Stimulated activated effector memory CD8-positive, alpha-beta T cell treated with anti-CD3 and anti-CD28 coated beads, Interleukin-12 subunit alpha, Interleukin-12 subunit beta, amount 100 ng/mL, for 72 hours (primary cell): ENCODE data around the gene TMEM50A.
"Not testable (repeated sequence)": the region's sequence is repeated elsewhere in the genome, so short reads cannot be mapped to it uniquely, and the experiment has no call there.

Experiments
- ATAC-seq: fragments of 150-1000 bp; cut with Tn5 transposase; 2 replicates; pipeline ENCODE4 v1.10.0; 2021
- DNase-seq, 2 donors: peaks; one replicate each; pipeline ENCODE4 v3.0.0; 2021 to 2022; ENCODE audit warnings: low spot score in 2 of 2
- H3K27ac Mint-ChIP-seq: one replicate; pipeline ENCODE4 v1.8.0; 2022; ENCODE audit warnings: mild to moderate bottlenecking, mixed read lengths
- H3K36me3 Mint-ChIP-seq: one replicate; pipeline ENCODE4 v1.8.0; 2022; ENCODE audit warnings: mild to moderate bottlenecking, mixed read lengths
- H3K4me1 Mint-ChIP-seq: one replicate; pipeline ENCODE4 v1.8.0; 2022; ENCODE audit warnings: mixed read lengths
- H3K4me3 Mint-ChIP-seq: one replicate; pipeline ENCODE4 v1.8.0; 2022; ENCODE audit warnings: mild to moderate bottlenecking, mixed read lengths
- H3K9me3 Mint-ChIP-seq: one replicate; pipeline ENCODE4 v1.8.0; 2022; ENCODE audit warnings: mixed read lengths

The TMEM50A gene

GRCh38 chr1:25356441-25356840 is 18.3 kb downstream of the TMEM50A start:
- no peaks in the 10 kb centered on the region for H3K9me3 Mint-ChIP-seq
- H3K36me3 Mint-ChIP-seq: peaks cover 100% of the 10 kb centered on the region
- ATAC-seq (no peak), DNase-seq (no peak)
- peaks cover 29% of the 10 kb centered on the region for H3K4me1 Mint-ChIP-seq
- H3K4me3 Mint-ChIP-seq: no peak overlapping the region
- H3K27ac Mint-ChIP-seq: peak overlapping the region; percentile 72

DNA sequence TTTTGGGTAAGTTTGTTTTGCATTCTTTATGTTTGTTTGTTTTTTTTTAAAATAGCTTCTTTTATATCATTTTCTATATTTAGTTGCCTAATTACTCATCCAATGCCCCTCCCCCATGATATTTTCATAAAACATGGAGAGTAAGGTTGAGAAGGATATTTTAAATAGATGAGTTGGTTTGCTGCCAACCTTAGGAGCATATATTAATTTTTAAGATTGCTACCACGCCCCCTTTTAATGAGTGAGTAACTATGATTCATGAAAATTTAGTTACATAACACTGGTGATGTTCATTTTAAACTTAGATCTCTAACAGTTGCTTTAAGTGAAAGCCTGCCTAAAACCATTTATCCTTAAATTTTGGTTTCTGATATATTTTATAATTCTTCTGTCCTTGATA is 18.7 kb downstream of the TMEM50A start:
- ATAC-seq (no peak), DNase-seq (no peak)
- Mint-ChIP-seq H3K27ac (peak overlapping the region; percentile 80), H3K4me1 (peaks cover 33% of the 10 kb centered on the region), H3K36me3 (peaks cover 100% of the 10 kb centered on the region), H3K9me3 (no peaks in the 10 kb centered on the region), H3K4me3 (no peak overlapping the region)

- DNase-seq: no peak
- Mint-ChIP-seq H3K27ac (peak overlapping the region; percentile 78), H3K9me3 (no peaks in the 10 kb centered on the region), H3K36me3 (peaks cover 65% of the 10 kb centered on the region), H3K4me3 (no peak overlapping the region), H3K4me1 (peaks cover 33% of the 10 kb centered on the region)
- no peak for ATAC-seq
Measured at GRCh38 chr1:25360596-25361581, 22.8 kb downstream of the TMEM50A start.

DNA sequence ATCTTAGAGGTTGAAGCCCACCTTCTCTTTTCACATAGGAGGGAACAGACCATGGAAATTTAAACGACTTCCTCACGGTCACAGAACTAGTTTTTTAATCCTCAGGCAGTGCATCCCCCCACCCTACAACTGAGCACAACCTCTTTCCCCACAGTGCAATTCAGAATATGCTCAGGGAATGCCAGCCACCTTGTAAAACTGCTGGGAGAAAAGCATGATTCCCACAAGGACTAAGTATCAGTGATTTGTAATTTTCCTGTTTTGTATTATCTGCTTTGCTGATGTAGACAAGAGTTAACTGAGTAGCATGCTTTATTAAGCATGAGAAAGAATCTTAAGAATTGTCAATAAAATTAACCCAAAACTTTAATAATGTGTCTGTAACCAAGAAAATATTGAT is 23.8 kb downstream of the TMEM50A start:
- Mint-ChIP-seq H3K36me3 (peaks cover 54% of the 10 kb centered on the region), H3K4me1 (peaks cover 26% of the 10 kb centered on the region), H3K9me3 (no peaks in the 10 kb centered on the region), H3K27ac (peak overlapping the region; percentile 78), H3K4me3 (no peak overlapping the region)
- DNase-seq (no peak), ATAC-seq (no peak)

DNA sequence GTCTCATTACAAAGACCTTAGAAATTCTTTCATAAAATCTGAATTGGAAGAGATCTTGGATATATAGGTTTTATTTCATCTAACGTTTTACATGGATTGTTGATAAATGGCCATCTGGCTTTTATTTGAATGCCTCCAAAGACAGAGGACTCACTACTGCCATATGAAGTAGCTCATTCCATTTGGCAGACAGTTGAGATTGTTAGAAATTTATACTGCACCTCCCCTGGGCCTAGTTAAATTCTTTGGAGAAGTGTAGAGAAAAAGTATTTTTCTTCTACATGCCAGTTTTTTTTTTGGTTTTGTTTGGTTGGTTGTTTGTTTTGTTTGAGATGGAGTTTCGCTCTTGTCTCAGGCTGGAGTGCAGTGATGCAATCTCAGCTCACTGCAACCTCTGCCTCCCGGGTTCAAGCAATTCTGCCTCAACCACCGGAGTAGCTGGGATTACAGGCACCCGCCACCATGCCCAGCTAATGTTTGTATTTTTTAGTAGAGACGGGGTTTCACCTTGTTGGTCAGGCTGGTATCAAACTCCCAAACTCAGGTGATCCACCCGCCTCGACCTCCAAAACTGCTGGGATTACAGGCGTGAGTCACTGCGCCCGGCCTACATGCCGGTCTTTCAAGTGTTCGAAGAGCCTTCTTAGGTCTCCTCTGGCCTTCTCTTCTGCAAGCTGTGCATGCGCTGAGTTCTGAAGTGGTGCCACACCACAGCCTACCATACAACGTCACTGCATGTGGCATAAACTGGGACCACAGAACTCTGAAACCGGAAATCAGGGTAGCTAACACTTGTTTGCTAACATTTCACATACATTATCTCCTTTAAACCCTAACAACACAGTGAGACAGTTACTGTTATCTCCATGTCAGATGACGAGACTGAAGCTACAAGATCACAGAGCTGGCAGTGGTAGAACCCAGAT is 24.8 kb downstream of the TMEM50A start:
- Mint-ChIP-seq H3K36me3 (peaks cover 44% of the 10 kb centered on the region), H3K4me1 (peaks cover 20% of the 10 kb centered on the region)
- H3K9me3 Mint-ChIP-seq, DNase-seq, H3K4me3 Mint-ChIP-seq, H3K27ac Mint-ChIP-seq: not testable (repeated sequence)
- peak; percentile 99 for ATAC-seq

DNA sequence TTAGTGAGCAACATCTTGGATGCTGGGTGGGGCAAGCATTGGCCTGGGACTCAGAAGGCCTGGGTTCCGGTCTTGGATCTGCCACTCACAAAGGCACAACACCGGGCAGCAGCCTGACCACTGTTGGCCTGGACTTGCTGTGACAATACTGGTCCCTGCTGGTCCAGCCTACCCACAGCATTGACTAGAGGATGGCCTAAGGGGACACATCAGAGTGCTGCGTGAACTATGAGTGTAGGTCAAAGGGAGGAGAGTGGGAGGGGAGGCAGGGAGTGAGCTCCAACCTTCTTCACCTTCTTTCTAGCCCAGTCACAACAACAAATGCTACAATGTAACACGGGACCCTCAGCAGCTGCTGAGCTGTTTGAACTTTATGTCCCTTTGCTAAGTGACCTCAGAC is 31.1 kb downstream of the TMEM50A start:
- DNase-seq (no peak), ATAC-seq (no peak)
- Mint-ChIP-seq H3K4me3 (no peak overlapping the region), H3K36me3 (no peaks in the 10 kb centered on the region), H3K27ac (no peak overlapping the region), H3K9me3 (no peaks in the 10 kb centered on the region), H3K4me1 (no peaks in the 10 kb centered on the region)

- not testable (repeated sequence) for H3K27ac Mint-ChIP-seq, H3K36me3 Mint-ChIP-seq, H3K9me3 Mint-ChIP-seq, DNase-seq, H3K4me1 Mint-ChIP-seq, ATAC-seq, H3K4me3 Mint-ChIP-seq
Measured at GRCh38 chr1:25369691-25370271, 31.6 kb downstream of the TMEM50A start.

DNA sequence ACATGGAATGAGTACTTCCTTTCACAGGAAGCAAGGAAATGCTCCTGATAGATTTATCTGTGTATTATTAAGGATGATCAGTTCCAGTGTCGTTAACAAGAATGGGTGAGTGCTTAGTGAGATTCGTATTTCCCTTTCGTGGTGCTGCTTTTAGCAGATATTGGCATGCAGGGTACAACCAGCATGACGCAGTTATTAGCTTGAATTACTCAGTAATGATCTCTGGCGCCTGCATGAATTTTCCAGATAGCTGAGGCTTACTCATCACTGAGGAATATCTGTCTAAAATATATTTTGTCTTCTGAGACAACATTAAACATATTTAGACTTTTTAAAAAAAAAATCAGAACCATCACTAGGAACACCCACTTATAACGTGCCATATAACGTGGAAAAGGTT is 33.6 kb downstream of the TMEM50A start:
- not testable (repeated sequence) for H3K4me3 Mint-ChIP-seq, H3K36me3 Mint-ChIP-seq, H3K4me1 Mint-ChIP-seq, ATAC-seq, H3K27ac Mint-ChIP-seq, H3K9me3 Mint-ChIP-seq, DNase-seq

DNA sequence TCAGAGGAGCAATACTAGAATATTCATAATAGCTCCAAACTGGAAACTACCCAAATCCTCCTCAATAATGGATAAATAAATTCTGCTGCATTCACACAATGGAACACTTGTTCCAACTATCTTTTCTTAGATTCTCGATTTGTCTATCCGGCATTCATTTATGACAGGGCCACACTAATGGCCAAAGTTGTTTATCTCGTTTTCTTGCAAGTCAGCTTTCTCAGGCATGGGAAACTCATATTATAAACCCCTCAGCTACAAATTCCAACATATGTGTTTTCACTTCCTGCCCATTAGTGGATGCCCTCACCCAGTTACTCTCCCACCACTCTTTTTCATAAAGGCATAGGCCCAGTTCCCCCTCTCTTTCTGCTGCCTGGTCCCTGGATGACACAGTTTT is 40.2 kb downstream of the TMEM50A start:
- not testable (repeated sequence) for H3K36me3 Mint-ChIP-seq, H3K4me1 Mint-ChIP-seq, DNase-seq, ATAC-seq, H3K4me3 Mint-ChIP-seq, H3K27ac Mint-ChIP-seq, H3K9me3 Mint-ChIP-seq

- not testable (repeated sequence) for H3K4me3 Mint-ChIP-seq, ATAC-seq, H3K4me1 Mint-ChIP-seq, H3K36me3 Mint-ChIP-seq, DNase-seq, H3K27ac Mint-ChIP-seq, H3K9me3 Mint-ChIP-seq
Measured at GRCh38 chr1:25382543-25382942, 44.4 kb downstream of the TMEM50A start.

GRCh38 chr1:25383090-25383489 is 45.0 kb downstream of the TMEM50A start:
- DNase-seq, H3K36me3 Mint-ChIP-seq, H3K4me1 Mint-ChIP-seq, H3K4me3 Mint-ChIP-seq, H3K9me3 Mint-ChIP-seq, ATAC-seq: not testable (repeated sequence)
- peak overlapping the region; percentile 63 for H3K27ac Mint-ChIP-seq

GRCh38 chr1:25383875-25384274 is 45.7 kb downstream of the TMEM50A start:
- H3K27ac Mint-ChIP-seq, H3K4me1 Mint-ChIP-seq, H3K9me3 Mint-ChIP-seq, H3K36me3 Mint-ChIP-seq, ATAC-seq, H3K4me3 Mint-ChIP-seq, DNase-seq: not testable (repeated sequence)

- not testable (repeated sequence) for H3K9me3 Mint-ChIP-seq, H3K36me3 Mint-ChIP-seq, DNase-seq, H3K27ac Mint-ChIP-seq, ATAC-seq, H3K4me3 Mint-ChIP-seq
- peaks cover 11% of the 10 kb centered on the region for H3K4me1 Mint-ChIP-seq
Measured at GRCh38 chr1:25387096-25387495, 49.0 kb downstream of the TMEM50A start.

- not testable (repeated sequence) for H3K4me3 Mint-ChIP-seq, H3K36me3 Mint-ChIP-seq, H3K27ac Mint-ChIP-seq
Measured at GRCh38 chr1:25388691-25389090, 50.6 kb downstream of the TMEM50A start.

GRCh38 chr1:25389721-25390120 is 51.6 kb downstream of the TMEM50A start:
- H3K9me3 Mint-ChIP-seq, H3K27ac Mint-ChIP-seq, ATAC-seq, DNase-seq, H3K4me1 Mint-ChIP-seq, H3K4me3 Mint-ChIP-seq, H3K36me3 Mint-ChIP-seq: not testable (repeated sequence)

More at GRCh38 chr1:25388691-25389090, 50.6 kb downstream of the TMEM50A start:
- ATAC-seq, DNase-seq, H3K9me3 Mint-ChIP-seq, H3K4me1 Mint-ChIP-seq: not testable (repeated sequence)
